Dedifferentiated amniotic fluid mesenchymal stem cell (primary cell): ENCODE results near the gene SLC22A3.
"Not testable (repeated sequence)": the region's sequence is repeated elsewhere in the genome, so short reads cannot be mapped to it uniquely, and the experiment has no call there.

Experiments used
- DNase-seq: peaks from one replicate; pipeline ENCODE4 v3.0.0-alpha.2; 2016; ENCODE audit errors: extremely low spot score

The SLC22A3 gene

GRCh38 chr6:160336200-160336599 lies 12.0 kb upstream of the SLC22A3 start:
- no peak for DNase-seq

GRCh38 chr6:160337301-160337700 lies 10.9 kb upstream of the SLC22A3 start:
- DNase-seq = no peak

DNA sequence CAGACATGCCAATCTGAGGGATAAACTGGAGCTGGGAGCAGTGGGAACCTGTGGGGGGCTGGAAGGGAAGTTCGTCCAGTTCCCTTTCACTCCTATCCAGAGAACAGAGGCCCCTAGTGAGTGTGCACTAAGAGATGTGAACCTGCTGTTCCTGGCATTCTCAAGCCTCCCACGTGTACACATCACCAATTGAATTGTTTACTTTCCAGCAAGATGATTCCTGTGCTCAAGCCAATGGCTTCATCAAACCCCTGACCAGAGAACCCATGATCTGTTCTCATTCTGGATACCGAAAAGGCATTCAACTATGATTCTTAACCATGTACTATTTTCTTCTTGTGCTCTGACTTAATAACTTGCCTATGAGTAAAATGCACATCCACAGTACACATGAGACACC lies 10.2 kb upstream of the SLC22A3 start:
- DNase-seq = no peak

DNA sequence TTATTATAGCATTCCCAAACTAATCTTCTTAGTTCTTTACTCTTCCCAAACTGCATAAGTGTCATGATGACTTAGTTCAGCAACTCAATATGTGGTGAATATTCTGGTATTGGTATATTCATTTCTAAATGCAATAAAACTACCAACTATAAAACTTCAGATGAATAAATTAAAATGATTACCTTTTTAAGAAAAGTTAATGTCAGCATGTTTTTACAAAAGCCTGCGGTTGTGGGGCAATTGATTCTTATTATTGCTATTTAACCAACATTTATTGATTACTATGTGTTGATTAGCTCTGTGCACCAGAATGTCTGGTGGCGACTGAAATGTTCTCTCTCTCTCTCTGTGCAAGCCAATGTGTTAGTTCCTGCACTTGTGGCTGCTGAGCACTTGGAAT lies 5.0 kb upstream of the SLC22A3 start:
- DNase-seq = no peak

- DNase-seq = no peak
Observed at GRCh38 chr6:160344271-160344670, 3.9 kb upstream of the SLC22A3 start.

DNA sequence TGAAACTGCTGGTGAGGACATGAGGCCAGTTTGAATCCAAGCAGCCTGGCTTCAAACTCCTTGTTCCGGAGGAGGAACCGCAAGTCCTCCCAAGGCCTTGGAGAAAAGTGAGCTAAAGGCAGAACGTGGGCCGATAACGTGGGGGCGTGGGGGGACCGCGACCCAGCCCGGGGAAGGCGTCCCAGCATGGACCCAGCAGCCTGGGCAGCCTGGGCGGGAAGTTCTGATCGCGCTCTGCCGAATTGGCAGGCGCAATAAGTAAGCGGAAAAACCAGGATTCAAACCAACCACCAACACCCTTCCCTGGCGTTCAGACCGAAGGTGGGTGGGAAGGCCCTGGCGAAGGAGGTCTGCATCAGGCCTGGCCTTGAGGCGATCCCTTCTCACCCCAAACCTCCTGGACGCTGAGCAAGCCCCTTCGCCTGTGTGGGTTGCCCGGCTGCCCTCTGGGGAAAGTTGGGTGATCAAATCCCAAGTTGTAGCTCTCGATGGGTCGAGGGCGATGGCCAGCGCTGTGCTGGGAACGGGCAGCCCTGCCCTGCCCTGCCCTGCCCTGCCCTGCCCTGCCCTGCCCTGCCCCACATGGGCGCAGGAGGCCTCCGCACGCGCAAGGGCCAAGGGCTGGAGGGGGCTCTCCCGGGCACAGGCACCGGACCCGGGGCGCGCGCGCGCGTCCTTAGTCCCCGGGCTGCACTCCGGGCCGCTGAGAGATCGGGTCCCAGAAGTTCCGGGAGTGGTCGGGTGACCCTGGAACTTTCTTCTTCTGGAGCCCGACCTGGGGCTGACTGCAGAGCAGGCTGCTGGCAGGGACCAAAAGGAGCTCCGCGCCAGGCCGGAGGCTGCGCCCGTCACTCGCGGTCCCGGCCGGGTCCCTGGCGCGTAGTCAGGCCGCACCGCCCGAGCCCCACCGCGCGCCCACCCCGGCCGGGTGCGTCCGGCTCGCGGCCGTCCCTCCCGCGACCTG lies 637 bp upstream of the SLC22A3 start:
- DNase-seq = no peak

DNA sequence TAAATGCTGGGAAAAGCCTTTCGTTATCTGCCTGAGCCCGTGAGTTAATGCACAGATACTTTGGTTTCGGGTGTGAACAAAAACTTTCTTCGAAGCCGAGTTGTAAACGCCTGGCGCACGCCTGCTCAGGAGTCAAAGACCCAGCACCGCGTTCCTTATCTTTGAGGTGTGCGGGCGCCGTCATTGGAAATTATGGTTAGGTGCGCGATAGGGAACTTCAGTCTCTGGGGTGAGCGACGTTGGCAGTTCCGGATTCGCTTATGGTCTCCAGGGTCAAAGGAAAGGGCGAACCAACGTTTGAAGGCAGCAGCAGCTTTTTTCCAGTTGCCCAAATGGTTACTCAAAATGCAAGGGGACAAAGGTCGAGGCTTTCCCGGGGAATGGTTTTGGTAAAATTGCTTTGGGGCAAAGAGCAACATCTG lies 853 bp downstream of the SLC22A3 start:
- no peak for DNase-seq

DNA sequence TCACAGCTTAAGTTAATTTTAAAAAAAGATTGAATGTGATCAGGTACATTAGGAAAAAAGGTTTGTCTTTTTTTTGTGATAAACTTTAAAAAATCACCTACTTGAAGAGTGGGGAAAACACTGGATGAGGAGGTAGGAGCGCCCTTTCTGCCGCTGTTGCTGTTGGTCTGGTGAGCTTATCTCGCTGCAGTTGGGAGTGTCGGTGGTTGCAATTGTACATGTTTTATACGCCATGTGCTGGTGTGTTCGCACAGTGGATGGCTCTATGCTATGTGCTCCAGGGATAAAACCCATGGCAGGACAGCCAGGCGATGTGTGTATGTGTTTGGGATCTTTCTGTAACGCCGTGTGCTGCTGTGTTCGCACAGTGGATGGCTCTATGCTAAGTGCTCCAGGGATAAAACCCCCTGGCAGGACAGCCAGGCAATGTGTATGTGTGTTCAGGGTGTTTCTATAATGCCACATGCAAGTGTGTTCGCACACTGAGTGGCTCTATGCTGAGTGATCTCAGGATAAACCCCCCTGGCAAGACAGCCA lies 1.7 kb downstream of the SLC22A3 start:
- DNase-seq = no peak

DNA sequence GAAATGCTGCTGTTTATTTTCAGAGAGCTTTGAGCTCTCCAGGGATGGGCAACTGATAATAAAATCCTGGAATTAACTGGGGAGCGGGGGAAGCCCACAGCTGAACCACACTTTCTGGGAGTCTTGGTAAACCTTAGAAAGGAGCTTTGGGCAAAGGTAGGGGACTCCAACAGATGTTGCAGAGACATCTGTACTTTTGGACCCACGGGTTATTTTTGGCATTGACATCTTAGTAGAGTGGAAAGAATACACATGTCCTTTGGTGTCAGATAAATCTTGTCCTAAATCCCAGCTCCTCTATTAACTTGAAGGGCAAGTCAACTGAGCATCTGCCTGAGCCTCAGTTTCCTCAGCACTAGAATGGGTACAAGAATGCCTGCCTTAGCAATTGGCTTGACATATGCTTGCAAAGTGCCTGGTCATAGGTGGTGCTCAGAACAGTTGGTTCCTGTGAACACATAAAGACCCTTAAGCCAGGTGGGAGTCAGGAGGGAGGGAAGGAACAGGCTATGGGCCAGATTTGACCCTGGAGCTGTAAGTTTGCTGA lies 5.8 kb downstream of the SLC22A3 start:
- DNase-seq = no peak

DNA sequence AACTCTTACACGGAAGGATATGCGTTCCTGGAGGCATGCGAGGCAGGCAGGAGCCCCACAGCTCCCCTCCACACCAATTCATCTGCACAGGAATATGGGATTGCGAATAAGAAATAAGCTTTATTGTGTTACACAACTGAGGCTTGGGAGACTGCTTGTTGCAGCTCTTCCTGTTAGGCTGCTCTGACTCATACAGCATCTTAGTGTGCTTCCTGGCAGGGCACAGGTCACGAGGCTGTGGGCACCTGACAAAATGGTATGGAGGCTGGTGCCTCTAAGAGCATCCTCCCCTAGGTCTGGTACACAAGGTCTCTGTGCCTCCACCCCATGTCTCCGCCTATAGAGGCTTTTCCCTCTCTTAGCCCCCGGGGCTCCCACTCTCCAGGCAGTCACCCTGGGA lies 6.8 kb downstream of the SLC22A3 start:
- no peak for DNase-seq

- no peak for DNase-seq
Observed at GRCh38 chr6:160356074-160356744, 8.0 kb downstream of the SLC22A3 start.

DNA sequence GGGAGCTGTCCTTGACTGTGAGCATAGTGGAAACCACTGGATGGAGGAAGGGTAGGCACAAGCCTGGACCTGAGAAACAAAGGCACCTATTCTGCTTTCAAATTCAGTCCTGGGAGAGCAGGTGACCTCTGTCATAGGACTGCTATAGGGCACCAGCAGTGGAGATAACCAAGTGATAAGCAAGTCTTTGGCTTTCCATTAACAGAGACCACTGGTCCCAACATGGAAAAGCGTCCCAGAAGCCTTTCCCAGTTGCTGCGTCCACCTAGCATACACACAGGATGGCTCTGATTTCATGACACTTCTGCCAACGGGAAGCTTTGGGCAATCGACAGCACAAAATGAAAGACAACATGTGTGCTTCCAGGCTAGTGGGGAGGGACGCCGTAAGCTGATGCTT lies 8.9 kb downstream of the SLC22A3 start:
- DNase-seq = no peak

GRCh38 chr6:160358225-160359119 lies 10.3 kb downstream of the SLC22A3 start:
- no peak for DNase-seq

DNA sequence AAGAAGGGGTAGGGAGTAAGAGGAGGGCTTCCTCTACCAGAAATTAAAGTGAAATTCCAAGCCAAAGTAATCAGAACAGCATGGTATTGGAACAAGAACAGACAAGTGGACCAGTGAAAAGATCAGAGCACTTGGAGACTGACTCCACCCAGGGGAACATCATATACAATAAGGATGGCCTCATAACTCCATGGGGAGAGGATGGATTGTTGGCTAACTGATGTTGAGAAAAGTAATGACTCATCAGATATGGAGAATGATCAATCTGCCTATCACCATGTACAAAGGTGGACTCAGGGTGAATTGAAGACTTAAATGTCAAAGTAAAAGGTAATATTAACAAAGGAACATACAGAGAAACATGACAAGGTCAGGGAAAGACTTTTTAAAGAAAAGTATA lies 12.8 kb downstream of the SLC22A3 start:
- DNase-seq = no peak

- DNase-seq = no peak
Observed at GRCh38 chr6:160362556-160362955, 14.4 kb downstream of the SLC22A3 start.

- DNase-seq = no peak
Observed at GRCh38 chr6:160363016-160363996, 15.1 kb downstream of the SLC22A3 start.

DNA sequence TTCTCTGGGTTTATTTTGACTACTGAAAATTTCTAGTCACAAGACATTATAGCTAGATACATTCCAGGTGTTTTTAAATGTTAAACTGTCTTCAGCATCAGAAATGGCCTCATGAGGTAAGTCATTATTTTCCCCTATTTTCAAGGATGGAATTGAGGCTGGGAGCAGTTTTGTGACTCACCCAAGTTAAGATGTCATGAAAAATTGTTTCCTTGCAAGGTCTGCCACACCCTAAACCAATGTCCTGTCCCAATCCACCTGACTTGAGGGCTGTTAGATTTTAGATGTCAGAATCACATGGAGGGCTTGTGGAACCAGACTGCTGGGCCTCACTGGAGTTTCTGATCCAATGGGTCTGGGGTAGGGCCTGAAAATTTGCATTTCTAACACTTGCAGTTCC lies 16.9 kb downstream of the SLC22A3 start:
- DNase-seq = no peak

DNA sequence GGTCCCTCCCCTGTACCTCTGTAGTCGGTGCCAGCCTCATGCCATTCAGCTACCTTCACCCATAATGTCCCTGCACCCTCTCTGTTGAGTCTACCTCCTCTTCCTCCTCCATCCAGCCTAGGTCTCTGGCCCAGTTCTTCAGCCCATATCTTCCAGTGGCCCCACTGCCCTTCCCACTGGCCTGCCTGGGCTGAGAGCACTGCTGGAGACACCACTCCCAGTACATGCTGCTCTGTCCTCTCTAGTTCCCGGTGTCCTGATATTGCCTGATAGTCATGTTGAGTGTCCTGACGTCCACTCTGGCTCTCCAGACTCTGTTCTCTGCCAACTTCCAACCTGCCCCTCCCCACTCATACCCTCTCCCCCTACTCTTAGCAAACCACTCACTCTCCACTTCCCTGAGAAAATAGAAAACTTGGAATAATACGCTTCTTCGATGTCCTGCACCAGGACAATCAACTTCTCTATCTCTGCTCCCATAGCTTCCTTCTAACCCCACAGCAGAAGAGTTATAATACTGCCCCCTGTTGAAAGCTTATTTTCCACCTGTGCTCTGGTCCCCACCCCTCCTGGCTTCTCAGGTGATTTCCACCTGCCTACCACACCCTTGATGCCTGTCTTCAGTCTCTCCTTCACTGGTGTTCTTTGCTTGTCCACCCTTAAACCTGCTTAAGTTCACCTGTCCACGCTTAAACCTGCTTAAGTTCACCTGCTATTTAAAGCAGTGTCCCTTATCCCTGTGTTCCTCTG lies 19.8 kb downstream of the SLC22A3 start:
- no peak for DNase-seq

DNA sequence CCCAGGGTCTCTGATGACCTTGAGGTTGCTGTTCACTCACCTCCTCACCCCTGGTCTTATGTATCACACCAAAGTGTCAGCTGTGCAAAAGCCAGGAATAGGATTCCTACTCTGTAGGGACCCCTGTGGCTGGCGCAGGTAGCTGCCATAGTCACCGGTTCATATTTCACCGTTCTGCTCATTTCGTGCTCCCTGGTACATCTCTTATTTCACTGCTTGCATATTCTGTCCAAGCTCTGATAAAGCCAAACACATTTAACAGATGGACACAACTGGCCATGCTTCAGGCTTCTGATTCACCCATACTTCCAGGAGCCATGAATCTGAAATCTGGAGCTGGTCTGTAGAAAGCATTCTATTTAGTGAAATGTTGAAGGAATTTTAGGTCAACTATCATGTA lies 20.5 kb downstream of the SLC22A3 start:
- DNase-seq = no peak

GRCh38 chr6:160373601-160374000 lies 25.4 kb downstream of the SLC22A3 start:
- DNase-seq = not testable (repeated sequence)
